GM10248 (cell line): ENCODE data around the gene RASGRF2.

Experiments used
- CTCF ChIA-PET: fragments of 300-600 bp; sonication (Branson Sonifier 250); formaldehyde crosslinking; extraction: SDS; loops from one replicate; lab custom pipeline; 2021; ENCODE audit warnings: antibody characterized with exemption; lab: Yijun Ruan, JAX
- POLR2A ChIA-PET: fragments of 350-650 bp; sonication (Branson Sonifier 250); formaldehyde crosslinking; extraction: SDS; loops from one replicate; lab custom pipeline; 2020; ENCODE audit warnings: antibody characterized with exemption; lab: Yijun Ruan, JAX
- DNase-seq: peaks from one replicate; pipeline ENCODE4 v3.0.0; 2012; ENCODE audit errors: extremely low spot score
- TF ChIP-seq, protein P1 (sequence below): IDR thresholded peaks from 2 replicates; pipeline ENCODE4 v1.5.1; 2012; ENCODE audit warnings: mild to moderate bottlenecking, low read depth; ENCODE audit errors: extremely low read depth, missing control alignments, control extremely low read depth

RASGRF2 gene

DNA sequence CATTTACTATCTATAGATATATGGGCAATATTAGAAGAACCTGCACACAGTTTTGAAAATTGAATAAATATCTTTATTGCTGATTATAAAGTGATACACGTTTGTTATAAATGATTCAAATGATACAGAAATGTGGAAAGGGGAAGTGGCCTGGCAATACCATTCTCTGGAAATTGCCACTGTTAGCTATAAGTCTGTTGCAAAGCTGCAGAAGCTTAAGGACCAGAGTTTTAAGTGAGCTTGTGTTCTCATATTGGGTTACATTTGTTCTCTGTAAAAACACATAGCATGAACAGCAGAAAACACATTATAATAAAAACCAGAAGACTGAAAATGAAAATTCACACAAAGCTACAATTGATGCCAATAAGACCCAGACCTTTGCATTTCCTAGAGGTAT lies 59.6 kb downstream of the RASGRF2 start:
- TF ChIP-seq, protein P1, sequence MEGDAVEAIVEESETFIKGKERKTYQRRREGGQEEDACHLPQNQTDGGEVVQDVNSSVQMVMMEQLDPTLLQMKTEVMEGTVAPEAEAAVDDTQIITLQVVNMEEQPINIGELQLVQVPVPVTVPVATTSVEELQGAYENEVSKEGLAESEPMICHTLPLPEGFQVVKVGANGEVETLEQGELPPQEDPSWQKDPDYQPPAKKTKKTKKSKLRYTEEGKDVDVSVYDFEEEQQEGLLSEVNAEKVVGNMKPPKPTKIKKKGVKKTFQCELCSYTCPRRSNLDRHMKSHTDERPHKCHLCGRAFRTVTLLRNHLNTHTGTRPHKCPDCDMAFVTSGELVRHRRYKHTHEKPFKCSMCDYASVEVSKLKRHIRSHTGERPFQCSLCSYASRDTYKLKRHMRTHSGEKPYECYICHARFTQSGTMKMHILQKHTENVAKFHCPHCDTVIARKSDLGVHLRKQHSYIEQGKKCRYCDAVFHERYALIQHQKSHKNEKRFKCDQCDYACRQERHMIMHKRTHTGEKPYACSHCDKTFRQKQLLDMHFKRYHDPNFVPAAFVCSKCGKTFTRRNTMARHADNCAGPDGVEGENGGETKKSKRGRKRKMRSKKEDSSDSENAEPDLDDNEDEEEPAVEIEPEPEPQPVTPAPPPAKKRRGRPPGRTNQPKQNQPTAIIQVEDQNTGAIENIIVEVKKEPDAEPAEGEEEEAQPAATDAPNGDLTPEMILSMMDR = no peak
- ChIA-PET POLR2A (no interaction called here), CTCF (no interaction called here)
- no peak for DNase-seq

GRCh38 chr5:81020478-81021167 lies 60.5 kb downstream of the RASGRF2 start:
- CTCF ChIA-PET = no interaction called here
- DNase-seq = no peak
- POLR2A ChIA-PET = no interaction called here
- TF ChIP-seq, protein P1 = no peak

DNA sequence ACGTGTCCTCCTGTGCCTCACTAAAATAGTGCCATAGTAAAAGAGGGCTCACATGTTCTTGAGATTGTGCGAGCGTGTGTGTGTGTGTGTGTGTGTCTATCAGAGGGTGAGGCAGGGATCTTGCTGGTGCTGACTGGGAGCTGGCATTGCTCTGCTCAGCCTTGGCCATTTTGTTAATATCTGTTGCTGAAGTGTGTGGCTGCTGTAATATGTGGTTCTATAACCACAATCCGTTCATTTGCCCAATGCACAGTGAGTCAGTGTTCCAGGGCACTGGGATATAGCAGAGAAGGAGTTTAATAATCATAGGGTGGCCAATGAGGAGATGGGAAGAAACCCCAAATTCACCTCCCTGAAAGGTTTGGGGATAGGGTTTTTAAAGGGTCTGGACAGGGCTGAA lies 61.3 kb downstream of the RASGRF2 start:
- no peak for DNase-seq

DNA sequence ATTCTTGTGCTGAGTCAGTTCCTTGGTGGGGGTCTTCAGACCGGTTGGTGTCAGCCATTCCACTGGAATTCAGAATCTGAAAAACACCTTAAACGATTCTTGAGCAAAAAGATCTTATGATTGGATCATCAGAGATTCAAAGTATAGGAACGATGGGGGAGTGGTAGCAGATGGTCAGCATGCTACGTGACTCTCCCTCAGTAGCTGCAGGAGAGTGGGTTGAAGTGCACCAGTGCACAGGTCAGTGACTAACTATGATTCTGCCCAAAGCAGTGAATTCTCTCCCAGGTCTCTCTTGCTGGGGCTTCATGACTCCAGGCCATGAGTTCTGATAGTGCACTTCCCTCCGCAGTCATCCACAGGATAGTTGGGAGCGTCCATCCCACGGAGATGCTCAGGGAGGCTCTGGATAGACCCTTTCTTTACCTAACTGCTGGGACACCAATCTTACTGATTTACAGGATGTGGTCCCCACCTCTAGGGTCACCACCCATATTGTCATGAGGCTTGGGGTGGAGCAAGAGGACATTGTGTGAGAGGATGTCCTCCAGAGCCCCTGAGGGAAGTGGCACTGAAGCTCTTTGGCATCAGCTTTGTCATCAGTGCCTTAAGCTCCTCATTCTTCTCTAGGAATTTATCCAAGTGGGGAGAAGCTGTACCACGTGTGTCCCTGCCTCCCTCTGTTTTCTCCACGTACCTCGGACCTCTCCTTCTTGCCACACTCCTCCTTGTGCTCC lies 62.0 kb downstream of the RASGRF2 start:
- TF ChIP-seq, protein P1 = no peak
- ChIA-PET POLR2A (no interaction called here), CTCF (no interaction called here)
- DNase-seq = no peak

More for the DNA sequence above, 61.3 kb downstream of the RASGRF2 start:
- TF ChIP-seq, protein P1 = no peak
- ChIA-PET CTCF (no interaction called here), POLR2A (no interaction called here)

- ChIA-PET POLR2A (no interaction called here), CTCF (interaction anchor here (1.3 kb wide), 1 partner anchor 12 kb away, joined by 3 read pairs; no protein-coding TSS in a partner anchor)
- TF ChIP-seq, protein P1 = no peak
- no peak for DNase-seq
Measured at GRCh38 chr5:81022688-81023084, 62.5 kb downstream of the RASGRF2 start.

DNA sequence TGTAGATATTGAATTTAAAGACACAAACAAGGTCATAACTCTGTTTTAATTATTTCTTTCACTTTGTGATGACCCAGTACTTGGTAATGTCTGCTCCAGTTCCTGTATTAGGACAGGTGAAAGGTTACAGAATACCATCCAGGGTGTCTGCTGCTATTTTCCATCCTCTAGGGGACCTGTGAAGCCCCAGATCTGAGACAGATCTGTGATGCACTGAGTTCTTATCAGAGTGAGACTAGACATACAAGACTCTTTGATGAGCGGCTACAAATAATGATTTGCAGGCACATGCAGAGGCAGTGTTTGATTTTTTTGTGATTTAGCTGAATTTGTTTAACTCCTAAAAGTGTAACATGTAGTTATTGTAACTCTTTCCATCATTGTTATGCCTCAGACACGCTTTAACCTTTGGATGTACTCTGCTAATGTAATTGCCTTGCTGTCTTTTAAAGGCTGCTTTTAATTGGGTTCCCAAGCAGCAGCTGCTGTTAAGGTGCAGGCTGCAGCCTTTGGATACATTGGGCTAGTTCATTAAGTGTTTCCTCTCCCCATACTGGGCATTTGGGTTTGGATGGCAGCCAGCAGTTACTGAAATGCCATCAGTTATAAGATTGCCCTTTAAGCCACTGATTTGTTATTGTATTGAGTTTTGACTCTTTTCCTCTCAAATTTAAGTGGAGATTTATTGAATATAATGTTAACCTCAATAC lies 63.3 kb downstream of the RASGRF2 start:
- TF ChIP-seq, protein P1 = no peak
- DNase-seq = no peak
- ChIA-PET CTCF (interaction anchor here (1.3 kb wide), 1 partner anchor 13 kb away, joined by 3 read pairs; no protein-coding TSS in a partner anchor), POLR2A (no interaction called here)
